ENCODE results near the gene IL12RB2. TPM values are rescaled to one million over a fixed set of nuclear protein-coding genes. Genes with fewer than 3 reads are reported as not detected.

Gene IL12RB2
- total RNA-seq, 1 donor: not detected

DNA sequence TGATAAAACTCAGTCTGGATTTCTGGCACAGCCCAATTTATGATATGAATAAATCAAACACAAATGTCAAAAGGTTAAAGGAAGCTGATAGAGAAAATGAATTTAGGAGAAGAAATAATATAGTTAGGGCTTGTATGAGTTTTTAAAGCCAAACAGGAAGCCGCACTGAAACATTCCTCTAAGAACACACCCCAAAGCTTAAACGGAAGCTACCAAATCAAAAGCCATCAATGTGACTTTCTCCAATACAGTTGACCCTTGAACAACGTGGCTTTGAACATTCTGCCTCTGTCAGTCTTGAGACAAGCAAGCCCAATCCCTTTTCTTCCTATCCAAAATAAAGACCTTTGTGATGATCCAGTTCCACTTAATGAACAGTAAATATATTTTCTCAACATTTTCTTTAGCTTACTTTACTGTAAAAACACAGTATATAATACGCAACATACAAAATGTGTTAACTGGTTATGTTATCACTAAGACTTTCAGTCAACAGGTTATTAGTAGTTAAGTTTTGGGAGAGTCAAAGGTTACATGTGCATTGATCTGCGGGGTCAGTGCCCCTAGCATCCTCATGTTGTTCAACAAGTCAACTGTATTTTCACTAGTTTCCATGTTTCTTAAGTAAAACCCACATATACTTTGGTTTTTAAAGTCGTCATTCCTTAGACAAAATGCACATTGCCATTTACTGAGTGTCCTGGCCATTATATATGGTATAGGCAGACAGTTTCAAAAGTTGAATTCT is 111.3 kb downstream of the IL12RB2 start:
- no peaks in the 10 kb centered on the region for H3K27me3 ChIP-seq (ENCODE audit: insufficient read depth, low read length)
- H3K9me3 ChIP-seq (ENCODE audit: low read depth, low read length): no peaks in the 10 kb centered on the region
- H4K20me1 ChIP-seq (ENCODE audit: insufficient read depth, low read length): peaks cover 45% of the 10 kb centered on the region
- H3K79me2 ChIP-seq (ENCODE audit: insufficient read depth, low read length): peaks cover 92% of the 10 kb centered on the region
- no peak overlapping the region for H3K4me2 ChIP-seq (ENCODE audit: insufficient read depth, low read length)
- TF ChIP-seq, protein P1, sequence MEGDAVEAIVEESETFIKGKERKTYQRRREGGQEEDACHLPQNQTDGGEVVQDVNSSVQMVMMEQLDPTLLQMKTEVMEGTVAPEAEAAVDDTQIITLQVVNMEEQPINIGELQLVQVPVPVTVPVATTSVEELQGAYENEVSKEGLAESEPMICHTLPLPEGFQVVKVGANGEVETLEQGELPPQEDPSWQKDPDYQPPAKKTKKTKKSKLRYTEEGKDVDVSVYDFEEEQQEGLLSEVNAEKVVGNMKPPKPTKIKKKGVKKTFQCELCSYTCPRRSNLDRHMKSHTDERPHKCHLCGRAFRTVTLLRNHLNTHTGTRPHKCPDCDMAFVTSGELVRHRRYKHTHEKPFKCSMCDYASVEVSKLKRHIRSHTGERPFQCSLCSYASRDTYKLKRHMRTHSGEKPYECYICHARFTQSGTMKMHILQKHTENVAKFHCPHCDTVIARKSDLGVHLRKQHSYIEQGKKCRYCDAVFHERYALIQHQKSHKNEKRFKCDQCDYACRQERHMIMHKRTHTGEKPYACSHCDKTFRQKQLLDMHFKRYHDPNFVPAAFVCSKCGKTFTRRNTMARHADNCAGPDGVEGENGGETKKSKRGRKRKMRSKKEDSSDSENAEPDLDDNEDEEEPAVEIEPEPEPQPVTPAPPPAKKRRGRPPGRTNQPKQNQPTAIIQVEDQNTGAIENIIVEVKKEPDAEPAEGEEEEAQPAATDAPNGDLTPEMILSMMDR (IDR thresholded peaks at IDR 0.05; ENCODE audit: extremely low read depth, low read depth, low read length): no peak
- no peak overlapping the region for H3K27ac ChIP-seq (ENCODE audit: low read depth, low read length)
- no peak overlapping the region for H2AFZ ChIP-seq (ENCODE audit: low read length)
- H3K4me1 ChIP-seq (ENCODE audit: insufficient read depth, low read length): no peaks in the 10 kb centered on the region
- no peak overlapping the region for H3K4me3 ChIP-seq (ENCODE audit: insufficient read depth, low read length)
- peaks cover 99% of the 10 kb centered on the region for H3K36me3 ChIP-seq (ENCODE audit: insufficient read depth, low read length)
- no peak for DNase-seq (ENCODE audit: insufficient read length, low spot score, missing footprints)

GRCh38 chr1:67420835-67421492 is 113.3 kb downstream of the IL12RB2 start:
- TF ChIP-seq, protein P1 (IDR thresholded peaks at IDR 0.05; ENCODE audit: extremely low read depth, low read depth, low read length): no peak
- Histone ChIP-seq H3K4me2 (ENCODE audit: insufficient read depth, low read length) (no peak overlapping the region), H3K9me3 (ENCODE audit: low read depth, low read length) (no peaks in the 10 kb centered on the region), H4K20me1 (ENCODE audit: insufficient read depth, low read length) (peaks cover 41% of the 10 kb centered on the region), H2AFZ (ENCODE audit: low read length) (no peak overlapping the region), H3K36me3 (ENCODE audit: insufficient read depth, low read length) (peaks cover 99% of the 10 kb centered on the region), H3K4me1 (ENCODE audit: insufficient read depth, low read length) (no peaks in the 10 kb centered on the region), H3K4me3 (ENCODE audit: insufficient read depth, low read length) (no peak overlapping the region), H3K79me2 (ENCODE audit: insufficient read depth, low read length) (peaks cover 92% of the 10 kb centered on the region), H3K27me3 (ENCODE audit: insufficient read depth, low read length) (no peaks in the 10 kb centered on the region), H3K27ac (ENCODE audit: low read depth, low read length) (no peak overlapping the region)
- DNase-seq (ENCODE audit: insufficient read length, low spot score, missing footprints): no peak

GRCh38 chr1:67427465-67427864 is 119.8 kb downstream of the IL12RB2 start:
- Histone ChIP-seq H3K27ac (ENCODE audit: low read depth, low read length) (no peak overlapping the region), H2AFZ (ENCODE audit: low read length) (no peak overlapping the region), H3K4me2 (ENCODE audit: insufficient read depth, low read length) (peak overlapping the region; percentile 93), H4K20me1 (ENCODE audit: insufficient read depth, low read length) (peaks cover 48% of the 10 kb centered on the region), H3K36me3 (ENCODE audit: insufficient read depth, low read length) (peaks cover 38% of the 10 kb centered on the region), H3K9me3 (ENCODE audit: low read depth, low read length) (no peaks in the 10 kb centered on the region), H3K27me3 (ENCODE audit: insufficient read depth, low read length) (no peaks in the 10 kb centered on the region), H3K4me1 (ENCODE audit: insufficient read depth, low read length) (peaks cover 24% of the 10 kb centered on the region), H3K4me3 (ENCODE audit: insufficient read depth, low read length) (peak overlapping the region; percentile 97), H3K79me2 (ENCODE audit: insufficient read depth, low read length) (peaks cover 76% of the 10 kb centered on the region)
- no peak for DNase-seq (ENCODE audit: insufficient read length, low spot score, missing footprints)
- TF ChIP-seq, protein P1 (IDR thresholded peaks at IDR 0.05; ENCODE audit: extremely low read depth, low read depth, low read length): no peak

GRCh38 chr1:67427947-67428346 is 120.3 kb downstream of the IL12RB2 start:
- Histone ChIP-seq H3K79me2 (ENCODE audit: insufficient read depth, low read length) (peaks cover 71% of the 10 kb centered on the region), H3K27ac (ENCODE audit: low read depth, low read length) (peak overlapping the region; percentile 82), H2AFZ (ENCODE audit: low read length) (no peak overlapping the region), H3K9me3 (ENCODE audit: low read depth, low read length) (no peaks in the 10 kb centered on the region), H4K20me1 (ENCODE audit: insufficient read depth, low read length) (peaks cover 48% of the 10 kb centered on the region), H3K27me3 (ENCODE audit: insufficient read depth, low read length) (no peaks in the 10 kb centered on the region), H3K4me3 (ENCODE audit: insufficient read depth, low read length) (peak overlapping the region; percentile 97), H3K4me2 (ENCODE audit: insufficient read depth, low read length) (peak overlapping the region; percentile 93), H3K36me3 (ENCODE audit: insufficient read depth, low read length) (peaks cover 33% of the 10 kb centered on the region), H3K4me1 (ENCODE audit: insufficient read depth, low read length) (peaks cover 24% of the 10 kb centered on the region)
- TF ChIP-seq, protein P1 (IDR thresholded peaks at IDR 0.05; ENCODE audit: extremely low read depth, low read depth, low read length): no peak
- no peak for DNase-seq (ENCODE audit: insufficient read length, low spot score, missing footprints)

Data from osteoblast (primary cell).